Measurements from ENCODE around the gene SORT1. TPM values are rescaled to one million over a fixed set of nuclear protein-coding genes. Genes with fewer than 3 reads are reported as not detected.

The SORT1 gene
- total RNA-seq, 1 experiment from 2014 or later: 41.1 TPM

Other genes with a start within 250 kb of the SORT1 start
- 105 and 107 TPM in 2 replicates for gene SARS1, start 184.0 kb downstream of the SORT1 start, total RNA-seq (2014; rRNA removed; shearing (Covaris generic))
- 2.6 and 4.0 TPM in 2 replicates for gene CELSR2, start 148.4 kb downstream of the SORT1 start, total RNA-seq (2014; rRNA removed; shearing (Covaris generic))
- gene PSRC1, start 114.8 kb downstream of the SORT1 start, total RNA-seq (2014; rRNA removed; shearing (Covaris generic)): 67.5 and 73.2 TPM in 2 replicates
- gene MYBPHL, start 90.9 kb downstream of the SORT1 start, total RNA-seq (2014; rRNA removed; shearing (Covaris generic)): 5.8 and 5.9 TPM in 2 replicates
- 81.9 and 82.3 TPM in 2 replicates for gene PSMA5, start 28.5 kb upstream of the SORT1 start, total RNA-seq (2014; rRNA removed; shearing (Covaris generic))
- gene SYPL2, start 68.6 kb upstream of the SORT1 start, total RNA-seq (2014; rRNA removed; shearing (Covaris generic)): 0.65 and 0.86 TPM in 2 replicates
- 7.0 and 9.1 TPM in 2 replicates for gene ATXN7L2, start 86.0 kb upstream of the SORT1 start, total RNA-seq (2014; rRNA removed; shearing (Covaris generic))
- 8.4 and 9.7 TPM in 2 replicates for gene CYB561D1, start 96.2 kb upstream of the SORT1 start, total RNA-seq (2014; rRNA removed; shearing (Covaris generic))
- 0.58 and 0.59 TPM in 2 replicates for gene AMIGO1, start 111.8 kb upstream of the SORT1 start, total RNA-seq (2014; rRNA removed; shearing (Covaris generic))
- gene GPR61, start 142.0 kb upstream of the SORT1 start, total RNA-seq (2014; rRNA removed; shearing (Covaris generic)): 0.20 and 0.57 TPM in 2 replicates
- gene GNAI3, start 150.7 kb upstream of the SORT1 start, total RNA-seq (2014; rRNA removed; shearing (Covaris generic)): 12.2 and 13.4 TPM in 2 replicates
- gene GNAT2, start 221.7 kb upstream of the SORT1 start, total RNA-seq (2014; rRNA removed; shearing (Covaris generic)): 0.08 and 0.24 TPM in 2 replicates
- gene AMPD2, start 221.9 kb upstream of the SORT1 start, total RNA-seq (2014; rRNA removed; shearing (Covaris generic)): 37.0 and 42.6 TPM in 2 replicates

Measured in SJCRH30 (cell line).